Measurements from ENCODE around the gene LRRN2. TPM values are rescaled to one million over a fixed set of nuclear protein-coding genes. Genes with fewer than 3 reads are reported as not detected.
"Not testable (repeated sequence)": the region's sequence is repeated elsewhere in the genome, so short reads cannot be mapped to it uniquely, and the experiment has no call there.

LRRN2 gene
- total RNA-seq, 1 donor from 2014 or later = 9.4 TPM

DNA sequence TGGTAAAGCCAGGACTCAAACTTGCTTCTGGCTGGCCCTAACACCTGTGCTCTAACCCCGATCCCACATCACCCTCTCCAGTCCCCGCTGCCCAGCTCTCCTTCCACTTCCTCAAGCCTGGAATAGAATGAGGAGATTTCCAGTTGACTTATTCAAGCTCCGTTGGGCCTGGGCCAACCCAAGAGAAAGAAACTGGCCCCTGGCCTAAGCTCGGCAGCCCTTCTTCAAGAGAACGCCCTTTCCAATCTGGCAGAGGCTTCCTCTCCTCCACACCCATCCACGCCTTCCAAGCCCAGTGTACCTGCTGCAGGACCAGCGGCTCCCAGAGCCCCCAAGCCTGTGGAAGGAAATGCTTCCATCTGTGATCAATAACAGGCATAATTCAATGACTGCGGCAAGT is 51.9 kb downstream of the LRRN2 start:
- Mint-ChIP-seq H3K4me1 (ENCODE audit: low read depth) (peaks cover 7% of the 10 kb centered on the region), H3K36me3 (ENCODE audit: insufficient read depth) (no peaks in the 10 kb centered on the region), H3K4me3 (ENCODE audit: low read depth) (no peak overlapping the region), H3K27me3 (peaks cover under 1% of the 10 kb centered on the region), H3K27ac (no peak overlapping the region), H3K9me3 (ENCODE audit: low read depth) (no peaks in the 10 kb centered on the region)
- TF ChIP-seq, protein P1, sequence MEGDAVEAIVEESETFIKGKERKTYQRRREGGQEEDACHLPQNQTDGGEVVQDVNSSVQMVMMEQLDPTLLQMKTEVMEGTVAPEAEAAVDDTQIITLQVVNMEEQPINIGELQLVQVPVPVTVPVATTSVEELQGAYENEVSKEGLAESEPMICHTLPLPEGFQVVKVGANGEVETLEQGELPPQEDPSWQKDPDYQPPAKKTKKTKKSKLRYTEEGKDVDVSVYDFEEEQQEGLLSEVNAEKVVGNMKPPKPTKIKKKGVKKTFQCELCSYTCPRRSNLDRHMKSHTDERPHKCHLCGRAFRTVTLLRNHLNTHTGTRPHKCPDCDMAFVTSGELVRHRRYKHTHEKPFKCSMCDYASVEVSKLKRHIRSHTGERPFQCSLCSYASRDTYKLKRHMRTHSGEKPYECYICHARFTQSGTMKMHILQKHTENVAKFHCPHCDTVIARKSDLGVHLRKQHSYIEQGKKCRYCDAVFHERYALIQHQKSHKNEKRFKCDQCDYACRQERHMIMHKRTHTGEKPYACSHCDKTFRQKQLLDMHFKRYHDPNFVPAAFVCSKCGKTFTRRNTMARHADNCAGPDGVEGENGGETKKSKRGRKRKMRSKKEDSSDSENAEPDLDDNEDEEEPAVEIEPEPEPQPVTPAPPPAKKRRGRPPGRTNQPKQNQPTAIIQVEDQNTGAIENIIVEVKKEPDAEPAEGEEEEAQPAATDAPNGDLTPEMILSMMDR (IDR thresholded peaks at IDR 0.05; ENCODE audit: unreplicated experiment) = no peak
- no peak for DNase-seq (ENCODE audit: low spot score, unreplicated experiment)

GRCh38 chr1:204630132-204630905 is 55.2 kb downstream of the LRRN2 start:
- DNase-seq (ENCODE audit: low spot score, unreplicated experiment) = no peak
- Mint-ChIP-seq H3K27ac (no peak overlapping the region), H3K27me3 (peaks cover 2% of the 10 kb centered on the region), H3K9me3 (ENCODE audit: low read depth) (no peaks in the 10 kb centered on the region), H3K4me1 (ENCODE audit: low read depth) (peaks cover 4% of the 10 kb centered on the region), H3K4me3 (ENCODE audit: low read depth) (no peak overlapping the region), H3K36me3 (ENCODE audit: insufficient read depth) (no peaks in the 10 kb centered on the region)
- TF ChIP-seq, protein P1 (IDR thresholded peaks at IDR 0.05; ENCODE audit: unreplicated experiment) = no peak

DNA sequence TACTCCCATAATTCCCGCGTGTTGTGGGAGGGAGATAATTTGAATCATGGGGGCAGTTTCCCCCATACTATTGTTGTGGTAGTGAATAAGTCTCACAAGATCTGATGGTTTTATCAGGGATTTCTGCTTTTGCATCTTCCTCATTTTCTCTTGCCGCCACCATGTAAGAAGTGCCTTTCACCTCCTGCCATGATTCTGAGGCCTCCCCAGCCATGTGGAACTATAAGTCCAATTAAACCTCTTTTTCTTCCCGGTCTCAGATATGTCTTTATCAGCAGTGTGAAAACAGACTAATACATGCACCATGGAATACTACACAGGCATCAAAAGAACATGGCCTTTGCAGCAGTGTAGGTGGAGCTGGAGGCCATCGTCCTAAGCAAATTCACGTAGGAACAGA is 56.1 kb downstream of the LRRN2 start:
- H3K36me3 Mint-ChIP-seq (ENCODE audit: insufficient read depth); H3K4me1 Mint-ChIP-seq (ENCODE audit: low read depth); DNase-seq (ENCODE audit: low spot score, unreplicated experiment); H3K9me3 Mint-ChIP-seq (ENCODE audit: low read depth); H3K27ac Mint-ChIP-seq; H3K4me3 Mint-ChIP-seq (ENCODE audit: low read depth); H3K27me3 Mint-ChIP-seq: not testable (repeated sequence)

- Mint-ChIP-seq H3K27me3 (peaks cover 2% of the 10 kb centered on the region), H3K27ac (no peak overlapping the region), H3K4me1 (ENCODE audit: low read depth) (peaks cover 8% of the 10 kb centered on the region), H3K36me3 (ENCODE audit: insufficient read depth) (no peaks in the 10 kb centered on the region), H3K4me3 (ENCODE audit: low read depth) (no peak overlapping the region), H3K9me3 (ENCODE audit: low read depth) (no peaks in the 10 kb centered on the region)
- no peak for DNase-seq (ENCODE audit: low spot score, unreplicated experiment)
- TF ChIP-seq, protein P1 (IDR thresholded peaks at IDR 0.05; ENCODE audit: unreplicated experiment) = no peak
Observed at GRCh38 chr1:204628868-204629267, 56.7 kb downstream of the LRRN2 start.

- Mint-ChIP-seq H3K4me3 (ENCODE audit: low read depth) (no peak overlapping the region), H3K27me3 (peaks cover 2% of the 10 kb centered on the region), H3K27ac (no peak overlapping the region), H3K4me1 (ENCODE audit: low read depth) (peaks cover 12% of the 10 kb centered on the region), H3K36me3 (ENCODE audit: insufficient read depth) (no peaks in the 10 kb centered on the region), H3K9me3 (ENCODE audit: low read depth) (no peaks in the 10 kb centered on the region)
- TF ChIP-seq, protein P1 (IDR thresholded peaks at IDR 0.05; ENCODE audit: unreplicated experiment) = no peak
- DNase-seq (ENCODE audit: low spot score, unreplicated experiment) = no peak
Observed at GRCh38 chr1:204627436-204627835, 58.1 kb downstream of the LRRN2 start.

- TF ChIP-seq, protein P1 (IDR thresholded peaks at IDR 0.05; ENCODE audit: unreplicated experiment) = no peak
Observed at GRCh38 chr1:204626381-204626780, 59.2 kb downstream of the LRRN2 start.

More at GRCh38 chr1:204626381-204626780, 59.2 kb downstream of the LRRN2 start:
- H3K27me3 Mint-ChIP-seq = peaks cover 2% of the 10 kb centered on the region
- no peak overlapping the region for H3K27ac Mint-ChIP-seq
- no peak for DNase-seq (ENCODE audit: low spot score, unreplicated experiment)
- no peaks in the 10 kb centered on the region for H3K9me3 Mint-ChIP-seq (ENCODE audit: low read depth)
- no peaks in the 10 kb centered on the region for H3K36me3 Mint-ChIP-seq (ENCODE audit: insufficient read depth)
- H3K4me3 Mint-ChIP-seq (ENCODE audit: low read depth) = no peak overlapping the region
- peaks cover 12% of the 10 kb centered on the region for H3K4me1 Mint-ChIP-seq (ENCODE audit: low read depth)

Measured in progenitor cell of endocrine pancreas (in vitro differentiated cells).